Measurements from ENCODE around the gene REXO1.

DNA sequence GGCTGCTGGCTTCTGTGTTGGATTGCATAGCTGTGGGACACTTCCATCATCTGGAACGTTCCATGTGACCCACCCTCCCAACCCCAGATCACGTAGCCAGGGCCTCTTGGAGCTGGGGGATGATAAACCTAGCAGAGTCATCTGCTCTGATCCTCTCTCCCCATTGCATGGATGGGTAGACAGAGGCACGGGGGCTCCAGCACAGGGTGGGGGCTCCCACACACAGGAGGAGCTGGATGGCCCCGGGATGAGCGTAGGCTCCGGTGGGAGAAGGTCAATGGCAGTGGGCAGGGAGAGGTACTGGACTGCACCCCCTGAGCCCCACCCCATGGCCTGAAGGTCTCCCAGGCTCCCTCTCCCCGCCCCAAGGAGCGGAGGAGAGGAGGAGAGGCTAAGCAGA, 61.6 kb downstream of the REXO1 start:
- TF ChIP-seq, protein P1, sequence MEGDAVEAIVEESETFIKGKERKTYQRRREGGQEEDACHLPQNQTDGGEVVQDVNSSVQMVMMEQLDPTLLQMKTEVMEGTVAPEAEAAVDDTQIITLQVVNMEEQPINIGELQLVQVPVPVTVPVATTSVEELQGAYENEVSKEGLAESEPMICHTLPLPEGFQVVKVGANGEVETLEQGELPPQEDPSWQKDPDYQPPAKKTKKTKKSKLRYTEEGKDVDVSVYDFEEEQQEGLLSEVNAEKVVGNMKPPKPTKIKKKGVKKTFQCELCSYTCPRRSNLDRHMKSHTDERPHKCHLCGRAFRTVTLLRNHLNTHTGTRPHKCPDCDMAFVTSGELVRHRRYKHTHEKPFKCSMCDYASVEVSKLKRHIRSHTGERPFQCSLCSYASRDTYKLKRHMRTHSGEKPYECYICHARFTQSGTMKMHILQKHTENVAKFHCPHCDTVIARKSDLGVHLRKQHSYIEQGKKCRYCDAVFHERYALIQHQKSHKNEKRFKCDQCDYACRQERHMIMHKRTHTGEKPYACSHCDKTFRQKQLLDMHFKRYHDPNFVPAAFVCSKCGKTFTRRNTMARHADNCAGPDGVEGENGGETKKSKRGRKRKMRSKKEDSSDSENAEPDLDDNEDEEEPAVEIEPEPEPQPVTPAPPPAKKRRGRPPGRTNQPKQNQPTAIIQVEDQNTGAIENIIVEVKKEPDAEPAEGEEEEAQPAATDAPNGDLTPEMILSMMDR (IDR thresholded peaks at IDR 0.05), result no peak
- TF ChIP-seq EP300 (IDR thresholded peaks at IDR 0.05), result no peak
